ENCODE data around the gene PSMA6. TPM values are rescaled to one million over a fixed set of nuclear protein-coding genes. Genes with fewer than 3 reads are reported as not detected.
A peak's percentile ranks its signal among the peaks of the same experiment; 100 is the strongest.
"Not testable (repeated sequence)": the region's sequence is repeated elsewhere in the genome, so short reads cannot be mapped to it uniquely, and the experiment has no call there.

The PSMA6 gene
- total RNA-seq, 1 experiment from 2014 or later = 302 TPM

DNA sequence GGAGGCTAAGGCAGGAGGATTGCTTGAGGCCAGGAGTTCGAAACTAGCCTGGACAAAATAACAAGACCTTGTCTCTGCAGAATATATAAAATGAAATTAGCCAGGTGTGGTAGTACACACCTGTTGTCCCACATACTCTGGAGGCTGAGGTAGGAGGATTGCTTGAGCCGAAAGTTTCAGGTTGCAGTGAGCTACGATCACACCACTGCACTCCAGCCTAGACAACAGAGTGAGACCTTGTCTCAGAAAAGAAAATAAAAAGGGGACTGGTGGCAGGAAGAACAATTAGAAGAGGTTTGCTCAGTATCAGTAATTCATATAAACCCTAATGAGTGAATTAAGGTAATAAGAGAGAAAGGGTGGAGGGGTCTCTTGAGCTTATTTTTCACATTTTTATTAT, 8.0 kb downstream of the PSMA6 start:
- no peak for DNase-seq
- H3K27me3 ChIP-seq = no peaks in the 10 kb centered on the region
- no peaks in the 10 kb centered on the region; the same call in 1 of the 2 replicates for H3K36me3 ChIP-seq
- no peak overlapping the region for H3K4me3 ChIP-seq
- H3K9me3 ChIP-seq = no peaks in the 10 kb centered on the region

- not testable (repeated sequence) for H3K36me3 ChIP-seq, DNase-seq, H3K27me3 ChIP-seq, H3K4me3 ChIP-seq, H3K9me3 ChIP-seq
These were observed 9.2 kb downstream of the PSMA6 start for GRCh38 chr14:35301334-35301733.

GRCh38 chr14:35301735-35302528, 9.8 kb downstream of the PSMA6 start:
- Histone ChIP-seq H3K27me3 (no peaks in the 10 kb centered on the region), H3K4me3 (no peak overlapping the region), H3K36me3 (no peaks in the 10 kb centered on the region; the same call in 1 of the 2 replicates), H3K9me3 (no peaks in the 10 kb centered on the region)
- DNase-seq = no peak

- Histone ChIP-seq H3K27me3 (no peaks in the 10 kb centered on the region), H3K4me3 (no peak overlapping the region), H3K9me3 (no peaks in the 10 kb centered on the region), H3K36me3 (peaks cover 3% of the 10 kb centered on the region)
- no peak for DNase-seq
These were observed 11.2 kb downstream of the PSMA6 start for GRCh38 chr14:35303149-35303935.

DNA sequence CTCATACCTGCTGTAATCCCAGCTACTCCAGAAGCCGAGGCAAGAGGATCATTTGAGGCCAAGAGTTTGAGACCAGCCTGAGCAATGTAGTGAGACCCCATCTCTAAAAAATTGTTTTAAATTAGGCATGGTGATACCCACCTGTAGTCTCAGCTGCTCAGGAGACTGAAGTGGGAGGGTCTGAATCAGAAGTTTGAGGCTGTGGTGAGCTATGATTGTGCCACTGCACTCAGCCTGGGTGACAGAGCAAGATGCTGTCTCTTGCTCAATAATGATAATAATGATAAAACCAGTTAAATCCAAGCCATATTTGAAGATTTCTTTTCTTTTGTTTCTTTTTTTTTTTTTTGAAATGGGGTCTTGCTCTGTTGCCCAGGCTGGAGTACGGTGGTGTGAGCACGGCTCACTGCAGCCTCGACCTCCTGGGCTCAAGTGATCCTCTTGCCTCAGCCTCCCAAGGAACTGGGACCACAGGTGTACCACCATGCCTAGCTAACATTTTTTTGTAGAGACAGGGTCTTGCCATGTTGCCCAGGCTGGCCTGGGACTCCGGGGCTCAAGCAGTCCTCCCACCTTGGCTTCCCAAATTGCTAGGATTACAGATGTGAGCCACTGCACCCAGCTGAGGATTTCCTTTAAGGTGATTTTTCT, 12.8 kb downstream of the PSMA6 start:
- H3K9me3 ChIP-seq = no peaks in the 10 kb centered on the region
- H3K36me3 ChIP-seq = peaks cover 17% of the 10 kb centered on the region
- H3K27me3 ChIP-seq = no peaks in the 10 kb centered on the region
- H3K4me3 ChIP-seq = no peak overlapping the region
- no peak for DNase-seq

GRCh38 chr14:35305633-35306032, 13.5 kb downstream of the PSMA6 start:
- H3K27me3 ChIP-seq = no peaks in the 10 kb centered on the region
- peaks cover 23% of the 10 kb centered on the region for H3K36me3 ChIP-seq
- DNase-seq = no peak
- H3K4me3 ChIP-seq = no peak overlapping the region
- H3K9me3 ChIP-seq = no peaks in the 10 kb centered on the region

GRCh38 chr14:35306114-35306513, 13.9 kb downstream of the PSMA6 start:
- H3K4me3 ChIP-seq = no peak overlapping the region
- no peaks in the 10 kb centered on the region for H3K27me3 ChIP-seq

DNA sequence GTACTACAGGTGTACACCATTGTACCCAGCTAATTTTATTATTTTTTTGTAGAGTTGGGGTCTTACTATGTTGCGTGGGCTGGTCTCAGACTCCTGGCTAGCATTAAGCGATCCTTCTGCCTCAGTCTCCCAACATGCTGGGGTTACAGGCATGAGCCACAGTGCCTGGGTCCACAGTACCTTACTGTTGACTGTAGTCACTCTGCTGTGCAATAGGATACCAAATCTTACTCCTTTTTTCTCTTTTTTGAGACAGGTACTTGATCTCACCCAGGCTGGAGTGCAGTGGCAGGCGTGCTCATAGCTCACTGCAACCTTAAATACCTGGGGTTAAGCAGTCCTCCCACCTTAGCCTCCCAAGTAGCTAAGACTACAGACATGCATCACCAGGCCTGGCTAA, 25.6 kb downstream of the PSMA6 start:
- no peak for DNase-seq
- Histone ChIP-seq H3K36me3 (peaks cover 12% of the 10 kb centered on the region), H3K9me3 (no peaks in the 10 kb centered on the region)

More at GRCh38 chr14:35306114-35306513, 13.9 kb downstream of the PSMA6 start:
- DNase-seq = no peak
- H3K9me3 ChIP-seq = no peaks in the 10 kb centered on the region
- peaks cover 27% of the 10 kb centered on the region for H3K36me3 ChIP-seq

GRCh38 chr14:35319509-35319908, 27.3 kb downstream of the PSMA6 start:
- no peak for DNase-seq
- H3K36me3 ChIP-seq = peaks cover 10% of the 10 kb centered on the region
- no peaks in the 10 kb centered on the region for H3K27me3 ChIP-seq
- no peaks in the 10 kb centered on the region for H3K9me3 ChIP-seq
- H3K4me3 ChIP-seq = no peak overlapping the region

More for the DNA sequence above, 25.6 kb downstream of the PSMA6 start:
- H3K27me3 ChIP-seq = no peaks in the 10 kb centered on the region
- H3K4me3 ChIP-seq = no peak overlapping the region

DNA sequence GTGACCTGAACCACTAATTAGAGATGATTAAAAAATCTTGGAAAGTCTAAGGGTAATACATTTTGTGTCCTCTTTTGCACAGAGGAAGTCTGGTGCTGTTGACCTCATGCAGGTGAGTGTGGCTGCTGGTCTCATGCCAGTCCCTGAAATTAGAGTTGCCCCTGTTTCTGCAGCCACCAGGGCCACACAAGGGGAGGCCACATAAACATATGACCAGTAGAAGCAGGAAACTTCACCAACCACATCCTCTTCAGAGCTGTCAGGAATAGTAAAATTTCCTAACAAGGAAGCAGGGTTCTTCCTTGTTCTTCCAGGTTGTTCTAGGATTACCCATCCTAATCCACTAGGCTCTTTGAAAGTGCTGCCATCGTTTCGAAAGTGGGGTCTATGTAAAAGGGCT, 28.3 kb downstream of the PSMA6 start:
- Histone ChIP-seq H3K36me3 (peaks cover 4% of the 10 kb centered on the region; the same call in 1 of the 2 replicates), H3K9me3 (no peaks in the 10 kb centered on the region), H3K4me3 (no peak overlapping the region), H3K27me3 (no peaks in the 10 kb centered on the region)
- no peak for DNase-seq

GRCh38 chr14:35326375-35326774, 34.2 kb downstream of the PSMA6 start:
- Histone ChIP-seq H3K4me3 (no peak overlapping the region), H3K27me3 (no peaks in the 10 kb centered on the region), H3K36me3 (no peaks in the 10 kb centered on the region), H3K9me3 (no peaks in the 10 kb centered on the region)
- no peak for DNase-seq

DNA sequence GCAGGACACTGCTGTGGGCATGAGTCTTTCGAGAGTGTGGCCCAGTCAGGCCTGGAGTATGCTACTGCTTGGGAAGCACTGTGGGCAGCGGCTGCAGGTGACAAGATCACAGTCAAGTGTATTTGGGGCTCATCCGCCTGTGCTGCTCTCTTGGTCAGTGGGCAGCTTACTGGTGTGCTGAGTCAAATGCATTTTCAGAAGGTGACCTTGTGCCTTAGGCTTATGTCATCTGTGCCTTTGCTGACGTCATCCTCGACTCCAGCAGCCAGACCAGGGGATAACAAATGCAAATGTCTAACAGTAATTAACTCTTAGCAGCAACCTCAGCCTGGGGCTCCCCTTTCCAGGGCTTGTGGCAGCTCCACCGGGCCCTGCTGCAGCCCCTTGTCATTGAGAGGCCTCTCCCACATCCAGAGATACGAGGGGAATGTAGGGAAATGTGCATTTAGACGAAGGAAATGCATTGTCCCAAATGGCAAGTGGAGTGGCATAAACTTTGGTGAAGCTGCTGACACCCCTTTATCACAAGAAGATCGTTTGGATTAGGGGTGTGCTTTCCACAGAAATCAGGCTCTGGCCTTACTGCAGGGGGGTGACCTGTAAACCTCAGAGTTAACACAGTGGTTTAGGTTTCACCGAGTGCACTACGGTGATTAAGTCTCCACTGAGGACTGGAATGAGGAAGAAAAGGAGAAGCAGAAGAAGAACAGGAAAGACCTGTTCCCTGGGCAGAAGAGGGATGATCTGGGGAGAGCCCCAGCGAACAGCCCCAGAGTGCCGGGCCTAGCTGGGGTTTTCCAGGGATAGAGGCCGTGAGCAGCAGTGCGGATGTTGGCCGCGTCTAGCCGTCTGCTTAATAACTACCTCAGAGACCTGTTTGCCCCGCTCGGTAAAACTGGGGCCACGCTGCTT, 39.7 kb downstream of the PSMA6 start:
- DNase-seq = no peak
- Histone ChIP-seq H3K36me3 (no peaks in the 10 kb centered on the region), H3K9me3 (no peaks in the 10 kb centered on the region), H3K27me3 (no peaks in the 10 kb centered on the region), H3K4me3 (no peak overlapping the region)

- H3K27me3 ChIP-seq = no peaks in the 10 kb centered on the region
- H3K4me3 ChIP-seq = no peak overlapping the region
- peak; percentile 24 for DNase-seq
- H3K9me3 ChIP-seq = no peaks in the 10 kb centered on the region
- H3K36me3 ChIP-seq = no peaks in the 10 kb centered on the region
These were observed 40.5 kb downstream of the PSMA6 start for GRCh38 chr14:35332517-35333263.

DNA sequence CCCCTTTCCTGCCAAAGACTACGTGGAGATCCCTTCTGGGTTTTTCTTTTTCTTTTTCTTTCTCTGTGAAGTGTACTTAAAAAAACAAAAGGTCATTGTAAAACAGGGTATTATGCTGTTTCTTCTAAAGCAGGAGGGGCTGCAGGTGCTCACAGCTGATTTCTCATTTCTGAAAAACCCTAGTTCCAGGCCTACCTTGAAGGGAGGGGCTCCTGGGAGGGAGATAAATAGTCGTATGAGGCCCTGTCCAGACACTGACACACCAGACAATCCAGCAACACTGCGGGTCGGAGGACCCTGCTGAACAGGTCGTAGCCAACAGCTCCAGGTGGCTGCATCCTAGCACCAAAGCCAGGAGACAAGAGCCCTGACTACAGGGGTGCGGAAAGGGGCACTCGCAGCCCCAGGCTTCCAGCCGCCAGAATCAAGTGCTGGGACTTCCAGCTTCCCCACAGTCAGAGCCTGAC, 41.1 kb downstream of the PSMA6 start:
- Histone ChIP-seq H3K9me3 (no peaks in the 10 kb centered on the region), H3K27me3 (no peaks in the 10 kb centered on the region), H3K36me3 (no peaks in the 10 kb centered on the region), H3K4me3 (no peak overlapping the region)
- no peak for DNase-seq

DNA sequence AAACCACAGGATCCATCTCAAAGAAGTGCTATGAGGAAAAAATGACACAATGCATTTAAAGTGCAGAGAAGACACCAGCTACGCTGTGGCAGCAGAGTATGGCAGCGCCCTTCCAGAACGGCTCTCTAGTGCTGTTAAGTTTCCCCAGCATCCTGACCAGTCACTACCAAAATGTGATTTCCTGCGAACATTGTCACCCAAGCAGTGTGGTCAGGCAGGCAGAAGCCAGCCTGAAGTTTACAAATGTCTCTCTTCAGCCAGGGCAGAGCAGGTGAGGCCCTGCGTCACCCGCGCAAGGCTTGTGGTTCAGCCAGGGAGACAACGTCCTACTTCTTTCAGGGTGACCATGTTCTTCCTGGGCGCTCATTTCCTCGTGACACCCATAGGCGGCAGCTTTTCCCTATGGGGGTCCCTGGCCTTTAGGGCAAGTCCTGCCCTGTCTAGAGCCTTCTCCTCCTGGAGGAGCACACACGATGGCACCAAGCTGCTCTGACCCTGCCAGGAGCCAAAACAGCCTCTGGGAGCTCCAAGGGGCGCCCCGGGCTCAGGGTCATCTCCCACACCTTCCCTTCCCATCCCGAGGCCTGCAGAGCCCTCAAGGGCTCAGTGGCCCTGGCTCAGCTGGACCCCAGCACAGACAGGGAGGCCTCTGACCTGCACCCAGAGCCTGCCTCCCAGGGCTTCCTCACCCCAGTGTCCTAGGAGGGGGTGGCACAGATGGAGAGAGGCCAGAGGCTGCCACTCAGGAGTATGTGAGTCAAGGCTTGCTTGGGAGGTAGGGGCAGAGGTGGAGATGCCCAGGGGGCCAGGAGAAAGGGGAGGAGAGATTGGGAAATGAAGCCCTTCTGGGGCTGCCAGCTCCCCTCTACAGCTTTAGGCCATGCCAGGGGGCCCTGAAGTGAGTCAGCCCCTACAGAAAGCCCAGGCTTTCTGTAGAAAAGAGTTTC, 41.9 kb downstream of the PSMA6 start:
- Histone ChIP-seq H3K36me3 (no peaks in the 10 kb centered on the region), H3K9me3 (no peaks in the 10 kb centered on the region), H3K27me3 (no peaks in the 10 kb centered on the region), H3K4me3 (no peak overlapping the region)
- DNase-seq = peak; percentile 13

Measured in MG63 (cell line).